Memory B cell (primary cell): ENCODE results near the gene OBI1.
A peak's percentile ranks its signal among the peaks of the same experiment; 100 is the strongest.
"Not testable (repeated sequence)": the region's sequence is repeated elsewhere in the genome, so short reads cannot be mapped to it uniquely, and the experiment has no call there.

Source experiments
- ATAC-seq: fragments of 150-1000 bp; cut with Tn5 transposase; 2 replicates; pipeline ENCODE4 v1.10.0; 2021; ENCODE audit warnings: low read depth, mild to moderate bottlenecking, moderate library complexity
- DNase-seq, 2 donors: peaks; one replicate each; pipeline ENCODE4 v3.0.0; 2022; ENCODE audit warnings: low spot score in 2 of 2
- H3K27ac Mint-ChIP-seq: one replicate; pipeline ENCODE4 v1.8.0; 2022; ENCODE audit warnings: mild to moderate bottlenecking, moderate library complexity, mixed read lengths
- H3K27me3 Mint-ChIP-seq: one replicate; pipeline ENCODE4 v1.8.0; 2022; ENCODE audit warnings: mixed read lengths
- H3K36me3 Mint-ChIP-seq: one replicate; pipeline ENCODE4 v1.8.0; 2022; ENCODE audit warnings: mild to moderate bottlenecking, mixed read lengths
- H3K4me1 Mint-ChIP-seq: one replicate; pipeline ENCODE4 v1.8.0; 2022; ENCODE audit warnings: mixed read lengths
- H3K4me3 Mint-ChIP-seq: one replicate; pipeline ENCODE4 v1.8.0; 2022; ENCODE audit warnings: mild to moderate bottlenecking, moderate library complexity, mixed read lengths
- H3K9me3 Mint-ChIP-seq: one replicate; pipeline ENCODE4 v1.8.0; 2022; ENCODE audit warnings: mixed read lengths

The OBI1 gene

DNA sequence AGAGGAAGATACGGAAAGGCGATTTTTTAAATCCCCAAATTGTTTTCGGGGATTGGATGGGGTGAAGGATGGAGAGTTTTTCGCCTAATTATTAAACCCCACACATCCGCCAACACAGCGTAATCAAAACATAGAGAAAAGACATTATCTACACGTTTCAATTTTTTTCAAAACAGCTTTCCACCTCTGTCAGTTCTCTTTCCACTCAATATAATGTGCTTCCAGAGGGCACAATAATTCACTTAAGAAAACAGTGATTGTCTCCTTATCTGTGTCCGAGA lies 435 bp upstream of the OBI1 start:
- Mint-ChIP-seq H3K27me3 (no peaks in the 10 kb centered on the region), H3K4me3 (peak overlapping the region; percentile 99), H3K9me3 (no peaks in the 10 kb centered on the region), H3K36me3 (peaks cover 3% of the 10 kb centered on the region), H3K4me1 (peaks cover 25% of the 10 kb centered on the region), H3K27ac (peak overlapping the region; percentile 94)
- ATAC-seq (no peak), DNase-seq (no peak)

DNA sequence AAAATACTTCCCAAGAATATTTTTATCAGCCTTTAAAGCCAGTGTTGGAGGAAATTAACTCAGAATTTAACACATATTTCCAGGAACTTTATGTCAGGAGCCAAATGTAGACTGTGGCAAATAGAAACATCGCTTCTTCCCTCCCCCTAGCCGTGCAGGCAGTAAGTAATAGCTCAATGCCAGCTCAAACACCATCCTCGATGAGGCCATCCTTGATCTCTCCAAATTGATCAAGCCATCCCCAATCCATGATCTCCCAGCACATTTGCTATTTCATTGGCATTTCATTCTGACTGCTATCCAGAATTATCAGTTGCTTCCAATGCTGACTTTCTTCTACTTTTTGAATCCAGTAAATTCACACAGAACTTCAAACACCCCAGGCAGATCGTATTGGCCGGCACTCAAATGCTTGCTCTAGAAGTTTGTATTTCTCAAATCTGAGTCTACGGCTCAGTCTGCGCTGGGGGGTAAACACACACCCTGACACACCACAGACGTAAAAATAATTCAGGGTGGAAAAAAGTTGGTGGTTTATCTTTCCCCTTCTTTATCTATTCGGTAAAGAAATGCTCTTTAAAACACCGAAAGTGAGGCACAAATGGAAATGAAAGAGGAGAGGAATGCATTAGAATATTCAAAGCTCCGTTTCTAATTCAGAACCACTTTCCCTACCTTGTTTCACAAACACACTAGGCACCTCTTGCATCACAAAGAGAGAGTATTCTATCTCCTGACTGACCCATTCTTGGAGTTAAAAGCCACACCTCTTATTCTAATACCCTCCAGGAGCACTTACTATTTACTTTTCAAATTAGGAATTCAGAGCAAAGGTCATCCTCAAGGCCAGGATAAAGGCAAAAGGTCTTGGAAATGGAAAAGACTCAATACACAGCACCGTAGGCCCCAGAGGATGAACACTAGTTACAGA lies 991 bp downstream of the OBI1 start:
- DNase-seq (no peak), ATAC-seq (no peak)
- H3K27ac Mint-ChIP-seq: peak overlapping the region; percentile 94
- no peaks in the 10 kb centered on the region for H3K9me3 Mint-ChIP-seq
- H3K27me3 Mint-ChIP-seq: no peaks in the 10 kb centered on the region
- peaks cover 3% of the 10 kb centered on the region for H3K36me3 Mint-ChIP-seq
- H3K4me1 Mint-ChIP-seq: peaks cover 27% of the 10 kb centered on the region
- peak overlapping the region; percentile 99 for H3K4me3 Mint-ChIP-seq

DNA sequence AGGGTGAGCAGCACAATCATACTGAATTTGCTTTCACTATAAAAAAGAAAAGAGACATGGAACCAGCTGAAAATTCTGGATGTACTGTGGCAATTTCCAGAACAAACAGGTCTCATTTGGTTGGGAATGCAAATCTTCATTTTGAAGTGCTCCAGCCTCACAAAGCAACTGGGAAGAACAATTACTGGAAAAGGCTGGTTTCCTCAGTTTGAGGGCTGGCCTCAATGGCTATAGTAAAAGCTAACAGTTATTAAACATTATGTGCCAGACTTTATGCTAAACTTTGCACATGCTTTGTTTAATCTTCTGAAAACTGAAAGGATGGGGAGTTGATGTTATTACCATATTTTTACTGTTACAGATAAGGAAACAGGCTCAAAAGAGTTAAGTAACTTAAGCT lies 3.0 kb downstream of the OBI1 start:
- Mint-ChIP-seq H3K4me1 (peaks cover 27% of the 10 kb centered on the region), H3K27me3 (no peaks in the 10 kb centered on the region), H3K9me3 (no peaks in the 10 kb centered on the region), H3K4me3 (no peak overlapping the region), H3K27ac (peak overlapping the region; percentile 32), H3K36me3 (peaks cover 3% of the 10 kb centered on the region)
- ATAC-seq (no peak), DNase-seq (no peak)

DNA sequence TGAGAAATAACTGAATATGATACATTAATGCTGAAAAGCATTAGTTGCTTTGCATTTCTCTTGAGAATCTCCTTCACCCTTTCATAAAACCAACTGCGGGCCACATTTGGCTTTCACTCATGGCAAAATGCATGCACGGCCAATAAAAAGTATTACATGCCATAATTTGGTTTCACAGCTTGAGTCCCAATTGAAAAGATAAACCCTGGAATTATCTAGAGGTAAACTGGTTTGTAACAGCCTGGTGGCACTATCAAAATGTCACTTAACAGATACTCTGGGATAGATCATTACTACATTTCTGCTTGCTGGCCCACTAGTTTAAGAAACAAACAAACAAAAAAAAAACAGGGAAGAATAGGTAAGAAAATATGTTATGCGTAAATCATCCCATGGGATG lies 3.9 kb downstream of the OBI1 start:
- Mint-ChIP-seq H3K27me3 (no peaks in the 10 kb centered on the region), H3K9me3 (no peaks in the 10 kb centered on the region), H3K4me3 (no peak overlapping the region), H3K36me3 (peaks cover 3% of the 10 kb centered on the region), H3K27ac (peak overlapping the region; percentile 32), H3K4me1 (peaks cover 27% of the 10 kb centered on the region)
- DNase-seq: no peak
- ATAC-seq: no peak

DNA sequence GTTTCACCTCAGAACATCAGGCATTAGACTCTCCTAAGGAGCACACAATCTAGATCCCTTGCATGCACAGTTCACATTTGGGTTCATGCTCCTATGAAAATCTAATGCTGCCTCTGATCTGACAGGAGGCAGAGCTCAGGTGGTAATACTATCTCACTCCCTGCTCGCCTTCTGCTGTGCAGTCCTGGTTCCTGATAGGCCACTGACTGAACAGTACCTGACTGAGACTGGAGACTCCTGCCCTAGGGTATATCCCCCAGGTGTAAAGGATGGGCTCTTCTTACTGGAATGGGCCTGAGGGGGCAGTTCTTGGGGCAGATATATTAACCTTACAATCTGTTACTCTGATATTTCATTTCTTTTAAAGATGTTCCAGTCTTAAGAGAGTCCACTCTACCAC lies 6.3 kb downstream of the OBI1 start:
- Mint-ChIP-seq H3K4me3 (no peak overlapping the region), H3K36me3 (peaks cover 3% of the 10 kb centered on the region), H3K27ac (no peak overlapping the region), H3K4me1 (peaks cover 14% of the 10 kb centered on the region), H3K9me3 (no peaks in the 10 kb centered on the region), H3K27me3 (no peaks in the 10 kb centered on the region)
- DNase-seq: no peak
- ATAC-seq: no peak

DNA sequence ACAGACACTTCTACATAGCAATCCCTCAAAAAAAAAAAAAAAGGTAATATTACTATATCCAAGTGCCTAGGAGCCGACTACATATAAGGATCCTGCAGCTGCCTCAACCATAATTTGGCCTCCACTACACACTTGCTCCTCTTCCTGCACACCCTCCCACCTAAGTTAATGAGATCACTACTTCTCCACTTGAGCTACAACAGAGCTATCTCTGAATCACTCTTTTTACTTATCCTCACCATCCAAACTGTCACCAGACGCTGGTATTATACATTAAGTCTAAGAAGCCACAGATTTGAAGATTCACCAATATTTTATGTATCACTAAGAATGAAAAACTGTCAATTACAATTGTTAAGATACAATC lies 8.3 kb downstream of the OBI1 start:
- Mint-ChIP-seq H3K27ac (no peak overlapping the region), H3K36me3 (peaks cover 3% of the 10 kb centered on the region), H3K9me3 (no peaks in the 10 kb centered on the region), H3K4me3 (no peak overlapping the region), H3K27me3 (no peaks in the 10 kb centered on the region), H3K4me1 (peaks cover 11% of the 10 kb centered on the region)
- ATAC-seq: no peak
- no peak for DNase-seq

DNA sequence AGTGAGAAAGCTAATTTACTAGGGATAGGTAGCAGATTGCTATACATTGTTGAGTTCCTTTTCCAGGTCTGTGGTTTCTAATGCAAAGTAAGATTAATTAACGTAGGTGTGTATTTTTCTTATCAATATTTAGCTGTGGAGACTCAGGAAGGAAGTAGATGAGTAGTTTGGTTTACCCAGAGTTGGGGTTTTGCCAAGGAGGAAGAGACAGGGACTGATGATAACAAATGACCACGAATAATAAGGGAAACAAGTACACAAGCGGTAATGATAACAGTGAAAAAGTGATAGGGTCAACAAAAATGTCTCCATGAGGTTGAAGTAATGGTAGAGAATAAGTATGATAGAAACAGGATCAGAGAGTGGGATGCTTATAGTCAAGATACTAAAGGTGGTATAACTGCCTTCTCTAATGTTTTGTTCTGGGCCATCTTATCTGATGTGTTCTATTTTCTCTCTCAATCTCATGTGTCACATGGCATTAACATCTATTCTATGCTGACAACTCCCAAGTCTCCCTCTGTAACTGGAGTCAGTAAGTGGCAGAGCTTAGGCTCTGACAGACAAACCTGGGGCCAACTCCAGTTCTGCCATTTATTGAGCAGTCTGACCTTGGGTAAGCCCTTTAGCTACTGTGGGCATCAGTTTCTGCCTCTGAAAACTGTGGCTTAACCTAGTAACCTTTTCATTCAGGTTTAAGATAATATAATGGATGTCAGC lies 8.8 kb downstream of the OBI1 start:
- H3K4me1 Mint-ChIP-seq: peaks cover 7% of the 10 kb centered on the region
- no peaks in the 10 kb centered on the region for H3K36me3 Mint-ChIP-seq
- no peak overlapping the region for H3K27ac Mint-ChIP-seq
- ATAC-seq (no peak), DNase-seq (no peak)
- no peaks in the 10 kb centered on the region for H3K27me3 Mint-ChIP-seq
- no peak overlapping the region for H3K4me3 Mint-ChIP-seq
- no peaks in the 10 kb centered on the region for H3K9me3 Mint-ChIP-seq

DNA sequence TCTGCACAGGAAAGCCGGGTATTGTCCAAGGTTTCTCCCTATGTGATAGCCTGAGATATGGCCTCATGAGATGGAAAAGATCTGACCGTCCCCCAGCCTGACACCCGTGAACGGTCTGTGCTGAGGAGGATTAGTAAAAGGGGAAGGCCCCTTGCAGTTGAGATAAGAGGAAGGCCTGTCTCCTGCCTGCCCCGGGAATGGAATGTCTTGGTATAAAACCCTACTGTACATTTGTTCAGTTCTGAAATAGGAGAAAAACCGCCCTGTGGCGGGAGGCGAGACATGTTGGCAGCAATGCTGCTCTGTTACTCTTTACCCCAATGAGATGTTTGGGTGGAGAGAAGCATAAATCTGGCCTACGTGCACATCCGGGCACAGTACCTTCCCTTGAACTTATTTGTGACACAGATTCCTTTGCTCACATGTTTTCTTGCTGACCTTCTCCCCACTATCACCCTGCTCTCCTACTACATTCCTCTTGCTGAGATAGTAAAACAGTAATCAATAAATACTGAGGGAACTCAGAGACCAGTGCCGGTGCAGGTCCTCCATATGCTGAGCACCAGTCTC lies 11.8 kb downstream of the OBI1 start:
- not testable (repeated sequence) for H3K27me3 Mint-ChIP-seq

DNA sequence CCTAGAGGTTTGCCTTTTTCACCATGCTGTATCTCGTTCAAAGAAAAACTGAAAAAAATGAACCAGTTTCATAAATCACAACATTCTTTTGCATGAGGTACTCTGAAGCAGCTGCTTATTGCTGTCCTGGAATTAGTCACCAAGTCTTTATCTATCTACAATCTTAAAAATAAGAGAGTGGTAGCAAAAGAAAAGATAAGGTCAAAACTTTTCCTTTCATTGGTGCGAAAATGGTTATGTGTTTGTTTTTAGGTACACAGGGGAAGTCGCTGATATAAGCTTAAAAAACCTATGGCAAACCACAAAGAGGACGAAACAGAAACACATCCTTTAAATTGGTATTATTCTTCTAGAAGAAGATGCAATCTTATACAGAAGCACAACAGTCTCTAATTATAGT lies 20.7 kb downstream of the OBI1 start:
- Mint-ChIP-seq H3K4me3 (no peak overlapping the region), H3K27ac (no peak overlapping the region), H3K36me3 (peaks cover 40% of the 10 kb centered on the region), H3K4me1 (no peaks in the 10 kb centered on the region), H3K9me3 (no peaks in the 10 kb centered on the region), H3K27me3 (no peaks in the 10 kb centered on the region)
- no peak for DNase-seq
- no peak for ATAC-seq

More for the DNA sequence above, 11.8 kb downstream of the OBI1 start:
- DNase-seq, ATAC-seq, H3K9me3 Mint-ChIP-seq, H3K4me1 Mint-ChIP-seq, H3K4me3 Mint-ChIP-seq, H3K27ac Mint-ChIP-seq: not testable (repeated sequence)
- peaks cover 13% of the 10 kb centered on the region for H3K36me3 Mint-ChIP-seq

DNA sequence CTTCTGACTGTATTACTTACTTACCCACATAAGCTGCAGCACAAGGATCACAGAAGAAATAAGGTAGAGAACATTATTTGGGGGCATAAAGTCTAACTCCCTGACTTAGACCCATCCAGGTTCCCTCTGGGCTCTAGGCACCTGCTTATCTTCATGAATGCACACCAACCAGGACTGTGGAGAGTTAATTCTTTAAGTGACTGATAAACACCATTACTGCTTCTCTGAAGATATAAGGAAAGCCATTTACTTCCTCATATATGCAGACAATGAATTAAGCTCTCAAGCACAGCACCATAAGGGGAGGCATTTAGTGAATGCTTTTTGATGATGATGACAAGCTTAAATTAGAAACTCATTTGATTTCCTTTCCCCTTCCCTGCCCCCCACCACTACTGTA lies 22.5 kb downstream of the OBI1 start:
- DNase-seq (no peak), ATAC-seq (no peak)
- H3K9me3 Mint-ChIP-seq: no peaks in the 10 kb centered on the region
- H3K36me3 Mint-ChIP-seq: peaks cover 48% of the 10 kb centered on the region
- H3K27me3 Mint-ChIP-seq: no peaks in the 10 kb centered on the region
- H3K27ac Mint-ChIP-seq: no peak overlapping the region
- H3K4me1 Mint-ChIP-seq: no peaks in the 10 kb centered on the region
- no peak overlapping the region for H3K4me3 Mint-ChIP-seq

DNA sequence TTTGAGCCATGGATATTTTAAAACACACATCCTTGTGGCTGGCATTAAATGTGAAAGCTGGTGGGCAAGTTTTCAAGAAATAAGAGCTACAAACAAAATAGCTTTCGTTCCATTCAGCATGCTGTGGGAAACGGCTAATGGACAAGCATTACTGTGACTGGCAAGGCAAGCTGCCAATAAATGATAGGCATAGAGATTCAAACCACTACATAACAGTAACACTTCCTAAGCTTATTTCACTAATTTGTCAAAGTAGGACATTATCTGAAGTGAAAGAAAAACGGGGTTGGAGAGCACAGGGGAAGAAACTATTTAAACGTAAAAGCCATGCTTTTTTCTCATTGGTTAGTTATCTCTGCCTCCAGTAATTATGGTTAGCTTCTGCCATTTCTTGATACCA lies 26.0 kb downstream of the OBI1 start:
- Mint-ChIP-seq H3K27me3 (no peaks in the 10 kb centered on the region), H3K27ac (no peak overlapping the region), H3K4me3 (no peak overlapping the region), H3K4me1 (no peaks in the 10 kb centered on the region), H3K9me3 (no peaks in the 10 kb centered on the region), H3K36me3 (peaks cover 60% of the 10 kb centered on the region)
- DNase-seq: no peak
- no peak for ATAC-seq

DNA sequence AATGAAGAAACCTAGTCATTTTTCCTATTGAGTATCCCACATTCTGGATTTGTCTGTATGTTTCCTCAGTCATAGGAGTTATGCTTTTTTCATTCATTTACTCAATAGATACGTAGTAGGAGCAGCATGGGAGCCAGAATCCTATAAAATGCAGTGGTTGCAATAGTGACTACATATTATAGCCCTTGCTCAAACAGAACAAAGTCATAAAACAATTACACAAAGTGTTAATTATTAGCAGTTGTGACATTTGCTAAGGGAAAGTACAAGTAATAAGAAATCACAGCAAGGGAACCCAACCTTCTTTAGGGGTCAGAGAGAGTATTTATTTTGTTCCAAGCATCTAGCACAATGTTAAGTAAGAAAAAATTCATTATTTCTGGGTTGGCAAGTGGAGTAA lies 27.9 kb downstream of the OBI1 start:
- Mint-ChIP-seq H3K4me3 (no peak overlapping the region), H3K9me3 (no peaks in the 10 kb centered on the region), H3K36me3 (peaks cover 63% of the 10 kb centered on the region), H3K27ac (no peak overlapping the region), H3K27me3 (no peaks in the 10 kb centered on the region), H3K4me1 (no peaks in the 10 kb centered on the region)
- DNase-seq (no peak), ATAC-seq (no peak)

DNA sequence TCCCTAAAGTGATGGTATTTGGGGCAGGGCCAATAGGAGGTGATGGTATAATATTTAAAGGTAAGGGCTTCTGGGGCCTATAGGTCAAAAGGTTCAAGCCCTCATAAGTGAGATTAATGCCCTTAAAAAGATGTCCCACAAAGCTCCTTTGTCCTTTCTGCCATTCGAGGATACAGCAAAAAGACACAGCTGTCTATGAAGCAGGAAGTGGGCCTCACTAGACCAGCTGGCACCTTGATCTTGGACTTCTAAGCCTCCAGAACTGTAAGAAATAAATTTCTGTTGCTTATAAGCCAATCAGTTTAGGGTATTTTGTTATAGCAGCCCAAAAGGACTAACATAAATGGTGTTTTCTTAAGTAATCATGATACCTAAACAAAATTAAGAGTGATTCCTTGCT lies 28.4 kb downstream of the OBI1 start:
- no peaks in the 10 kb centered on the region for H3K9me3 Mint-ChIP-seq
- peaks cover 67% of the 10 kb centered on the region for H3K36me3 Mint-ChIP-seq

DNA sequence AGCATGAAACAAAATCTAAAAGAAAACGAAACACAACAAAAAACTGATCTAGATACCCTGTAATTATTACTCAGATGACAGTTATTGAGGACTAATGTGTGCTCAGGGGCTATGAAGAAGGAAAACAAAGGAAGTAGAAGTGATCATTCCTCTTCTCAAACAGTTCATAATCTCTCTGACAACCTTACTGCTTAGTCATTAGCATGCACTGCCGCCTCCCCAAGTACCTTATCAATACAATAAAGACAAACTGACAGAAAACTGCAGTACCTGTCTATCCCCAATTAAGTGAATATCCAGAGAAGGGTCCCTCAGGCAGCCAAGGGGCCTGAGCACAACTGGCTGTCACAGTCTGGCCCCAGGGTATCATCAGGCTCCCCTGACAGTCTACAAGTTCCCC lies 33.6 kb downstream of the OBI1 start:
- peaks cover 53% of the 10 kb centered on the region for H3K36me3 Mint-ChIP-seq

More for the DNA sequence above, 28.4 kb downstream of the OBI1 start:
- no peaks in the 10 kb centered on the region for H3K27me3 Mint-ChIP-seq
- no peak for ATAC-seq
- no peaks in the 10 kb centered on the region for H3K4me1 Mint-ChIP-seq
- no peak overlapping the region for H3K4me3 Mint-ChIP-seq
- no peak for DNase-seq
- H3K27ac Mint-ChIP-seq: no peak overlapping the region

More for the DNA sequence above, 33.6 kb downstream of the OBI1 start:
- ATAC-seq: no peak
- H3K27ac Mint-ChIP-seq: no peak overlapping the region
- no peaks in the 10 kb centered on the region for H3K27me3 Mint-ChIP-seq
- no peaks in the 10 kb centered on the region for H3K4me1 Mint-ChIP-seq
- DNase-seq: no peak
- H3K9me3 Mint-ChIP-seq: no peaks in the 10 kb centered on the region
- H3K4me3 Mint-ChIP-seq: no peak overlapping the region
